Endothelial cell of umbilical vein (primary cell): ENCODE data around the gene ATRNL1. TPM values are rescaled to one million over a fixed set of nuclear protein-coding genes. Genes with fewer than 3 reads are reported as not detected.

ENCODE experiments used
- BruUV-seq: library from RNA; stranded (reverse); fragments of 400-500 nt; replicated peaks from 2 replicates; lab custom pipeline; 2021; lab: Mats Ljungman, UMichigan
- CTCF ChIA-PET: fragments of 300-600, 350-600 bp; sonication (Branson Sonifier 250); formaldehyde crosslinking; loops from one replicate; lab custom pipeline; 2021; ENCODE audit warnings: antibody characterized with exemption, inconsistent platforms; lab: Charles Lee
- POLR2A ChIA-PET: fragments of 300-600, 350-600 bp; sonication (Branson Sonifier 250); formaldehyde crosslinking; loops from one replicate; lab custom pipeline; 2021; ENCODE audit warnings: antibody characterized with exemption, inconsistent platforms; lab: Charles Lee
- DNase-seq: peaks from one replicate; pipeline ENCODE4 v3.0.0-alpha.2; 2011; ENCODE audit warnings: low read depth, low spot score
- FAIRE-seq: peaks from 2 replicates; lab custom pipeline; 2011; peaks lifted over from hg19 to GRCh38; lab: Jason Lieb, UNC
- H2AFZ ChIP-seq: 2 replicates; pipeline ENCODE4 v1.6.0; 2012; ENCODE audit warnings: low read depth, low read length, control low read depth, inconsistent platforms
- H3K27ac ChIP-seq: 2 replicates; pipeline ENCODE4 v1.5.1; 2011; ENCODE audit warnings: low read depth, mild to moderate bottlenecking, control low read depth, low read length, moderate library complexity; ENCODE audit not compliant: insufficient read depth
- H3K27me3 ChIP-seq, 2 experiments: 2 replicates each; pipeline versions ENCODE4 v1.6.0 to v1.6.1; 2011; ENCODE audit warnings: low read length in 2 of 2, mixed read lengths in 1 of 2; ENCODE audit not compliant: control insufficient read depth in 2 of 2, insufficient read depth in 2 of 2
- H3K36me3 ChIP-seq, 2 experiments: 2 replicates in 1 of 2; 3 replicates in 1 of 2; pipeline ENCODE4 v1.5.1; 2011; ENCODE audit warnings: low read length in 2 of 2, mild to moderate bottlenecking in 1 of 2, moderate library complexity in 1 of 2; ENCODE audit not compliant: control insufficient read depth in 2 of 2, insufficient read depth in 2 of 2; ENCODE audit errors: extremely low read depth in 1 of 2
- H3K4me1 ChIP-seq: 3 replicates; pipeline ENCODE4 v1.5.1; 2011; ENCODE audit warnings: mild to moderate bottlenecking, low read length; ENCODE audit not compliant: control insufficient read depth, insufficient read depth; ENCODE audit errors: extremely low read depth
- H3K4me2 ChIP-seq: 2 replicates; pipeline ENCODE4 v1.6.1; 2011; ENCODE audit warnings: low read length, control low read depth, mixed read lengths; ENCODE audit not compliant: insufficient read depth
- H3K4me3 ChIP-seq, 3 experiments: fragments of 200-600 bp in 1 of 3; sonication (generic), shearing (Covaris generic) in 1 of 3; replicated peaks in 1 of 3; 2 replicates each; pipeline ENCODE4 v1.5.1; 2011 to 2016; ENCODE audit warnings: control low read depth in 3 of 3, low read length in 3 of 3, mild to moderate bottlenecking in 2 of 3, inconsistent platforms in 1 of 3, low read depth in 1 of 3, moderate library complexity in 1 of 3; ENCODE audit not compliant: insufficient read depth in 1 of 3
- H3K79me2 ChIP-seq: 2 replicates; pipeline ENCODE4 v1.6.0; 2012; ENCODE audit warnings: low read length, inconsistent platforms; ENCODE audit not compliant: control insufficient read depth, insufficient read depth
- H3K9ac ChIP-seq: replicated peaks from 2 replicates; pipeline ENCODE3; 2011; ENCODE audit warnings: low read length, control low read depth; ENCODE audit not compliant: insufficient read depth; ENCODE audit errors: extremely low read depth
- H3K9me1 ChIP-seq: replicated peaks from 3 replicates; pipeline ENCODE4 v1.6.0; 2011; ENCODE audit warnings: mild to moderate bottlenecking, low read length; ENCODE audit not compliant: control insufficient read depth, insufficient read depth; ENCODE audit errors: extremely low read depth
- H3K9me3 ChIP-seq: replicated peaks from 2 replicates; pipeline ENCODE4 v1.5.1; 2012; ENCODE audit warnings: low read length, inconsistent platforms; ENCODE audit not compliant: control insufficient read depth, insufficient read depth
- H4K20me1 ChIP-seq: replicated peaks from 2 replicates; pipeline ENCODE3; 2011; ENCODE audit warnings: mild to moderate bottlenecking, low read length; ENCODE audit not compliant: control insufficient read depth, insufficient read depth; ENCODE audit errors: extremely low read depth
- EZH2 ChIP-seq: IDR thresholded peaks from 2 replicates; pipeline ENCODE4 v1.6.1; 2012; ENCODE audit warnings: borderline replicate concordance, low read depth, mild to moderate bottlenecking, moderate library complexity, low read length, inconsistent platforms; ENCODE audit not compliant: severe bottlenecking
- GATA2 ChIP-seq: IDR thresholded peaks from 2 replicates; pipeline ENCODE4 v1.7.0; 2011; ENCODE audit warnings: low read depth, mild to moderate bottlenecking, moderate library complexity, mixed read lengths, low read length; ENCODE audit not compliant: insufficient read length, insufficient read depth
- JUN ChIP-seq: IDR thresholded peaks from 2 replicates; pipeline ENCODE4 v1.6.1; 2011; ENCODE audit warnings: borderline replicate concordance, low read depth; ENCODE audit not compliant: insufficient read length, insufficient read depth
- MYC ChIP-seq: IDR thresholded peaks from one replicate; pipeline ENCODE4 v1.6.1; 2011; ENCODE audit warnings: mild to moderate bottlenecking, low read depth, low read length
- POLR2A ChIP-seq: IDR thresholded peaks from 2 replicates; pipeline ENCODE4 v1.6.1; 2012; ENCODE audit warnings: low read depth, mild to moderate bottlenecking, control low read depth, low read length
- POLR2AphosphoS5 ChIP-seq: IDR thresholded peaks from 2 replicates; pipeline ENCODE4 v1.6.1; 2012; ENCODE audit warnings: low read depth, mild to moderate bottlenecking, control low read depth, low read length, moderate library complexity; ENCODE audit not compliant: insufficient read depth
- dilution Hi-C: fragments of 300-500 bp; cut with MboI; formaldehyde crosslinking; loops from one replicate; pipeline ENCODE4 v1.15.0; 2019; ENCODE audit warnings: low sequenced_read_pairs; ENCODE audit not compliant: extremely low pct_ligation_motif_present
- intact Hi-C: fragments of 100-400 bp; cut with micrococcal nuclease; formaldehyde crosslinking; loops from one replicate; pipeline ENCODE4 v1.10.0; 2022
- polyA plus RNA-seq, 4 experiments: library from polyadenylated mRNA; depleted of rRNA in 3 of 4; stranded (reverse) in 3 of 4; unstranded in 1 of 4; fragments of >200 nt; gene quantifications; 2 replicates each; pipeline versions ENCODE4 v1.2.1 to v1.2.3, GENCODE V29; 2011 to 2012; ENCODE audit warnings: missing spikeins in 1 of 4
- total RNA-seq: library from RNA; stranded (reverse); gene quantifications from 2 replicates; pipeline ENCODE4 v1.2.3, GENCODE V29; 2021
- TF ChIP-seq, protein P1 (sequence below), 2 donors: IDR thresholded peaks; 1 replicate in 1 of 2; 2 replicates in 1 of 2; pipeline ENCODE4 v1.5.1; 2011; ENCODE audit warnings: low read length in 2 of 2, mild to moderate bottlenecking in 2 of 2, moderate library complexity in 2 of 2, control low read depth in 1 of 2, inconsistent platforms in 1 of 2, low read depth in 1 of 2; ENCODE audit not compliant: insufficient read depth in 1 of 2; ENCODE audit errors: extremely low read depth in 1 of 2
- TF ChIP-seq, protein P2 (sequence below): IDR thresholded peaks from 2 replicates; pipeline ENCODE4 v1.6.1; 2011; ENCODE audit not compliant: insufficient read depth, insufficient read length

Gene ATRNL1
- total and polyA plus RNA-seq, 2 donors (not counting 3 experiments of a cell fraction or from before 2014, with no cell fraction given): not detected

DNA sequence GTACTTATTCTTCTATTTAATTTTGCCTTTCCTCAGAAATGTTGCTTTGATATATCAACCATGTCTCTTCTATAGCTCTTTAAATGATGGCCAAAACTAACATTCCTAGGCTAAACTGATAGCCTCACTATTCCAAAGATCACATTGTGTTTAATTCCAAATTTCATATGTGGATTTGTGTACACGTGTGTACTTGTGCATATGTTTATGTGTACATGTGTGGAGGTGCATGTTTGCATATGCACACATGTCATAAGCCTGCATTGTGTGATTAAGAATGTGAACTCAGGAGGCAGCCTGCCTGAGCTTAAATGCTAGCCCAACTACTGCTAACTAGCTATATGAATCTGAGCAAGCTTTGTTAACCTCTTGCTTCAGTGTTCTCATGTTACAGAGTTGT is 753.4 kb downstream of the ATRNL1 start:
- Histone ChIP-seq H3K4me3 (no peak overlapping the region), H3K9me3 (no peaks in the 10 kb centered on the region), H3K4me2 (no peak overlapping the region), H3K9me1 (no peaks in the 10 kb centered on the region), H4K20me1 (no peaks in the 10 kb centered on the region), H3K4me1 (no peaks in the 10 kb centered on the region), H3K9ac (no peak overlapping the region), H3K27ac (no peak overlapping the region), H3K36me3 (no peaks in the 10 kb centered on the region), H2AFZ (no peak overlapping the region), H3K79me2 (no peaks in the 10 kb centered on the region), H3K27me3 (no peaks in the 10 kb centered on the region)
- DNase-seq (no peak), FAIRE-seq (no peak)
- ChIA-PET CTCF (interaction anchor here (1.2 kb wide), 1 partner anchor 13 kb away, joined by 3 read pairs; no protein-coding TSS in a partner anchor), POLR2A (no interaction called here)
- intact Hi-C loops: loop anchor here (5.0 kb wide), 1 partner anchor 96 kb away; no protein-coding TSS in a partner anchor
- no peak for TF ChIP-seq POLR2AphosphoS5
- TF ChIP-seq POLR2A: no peak
- no peak for TF ChIP-seq MYC
- TF ChIP-seq JUN: no peak
- TF ChIP-seq, protein P1, sequence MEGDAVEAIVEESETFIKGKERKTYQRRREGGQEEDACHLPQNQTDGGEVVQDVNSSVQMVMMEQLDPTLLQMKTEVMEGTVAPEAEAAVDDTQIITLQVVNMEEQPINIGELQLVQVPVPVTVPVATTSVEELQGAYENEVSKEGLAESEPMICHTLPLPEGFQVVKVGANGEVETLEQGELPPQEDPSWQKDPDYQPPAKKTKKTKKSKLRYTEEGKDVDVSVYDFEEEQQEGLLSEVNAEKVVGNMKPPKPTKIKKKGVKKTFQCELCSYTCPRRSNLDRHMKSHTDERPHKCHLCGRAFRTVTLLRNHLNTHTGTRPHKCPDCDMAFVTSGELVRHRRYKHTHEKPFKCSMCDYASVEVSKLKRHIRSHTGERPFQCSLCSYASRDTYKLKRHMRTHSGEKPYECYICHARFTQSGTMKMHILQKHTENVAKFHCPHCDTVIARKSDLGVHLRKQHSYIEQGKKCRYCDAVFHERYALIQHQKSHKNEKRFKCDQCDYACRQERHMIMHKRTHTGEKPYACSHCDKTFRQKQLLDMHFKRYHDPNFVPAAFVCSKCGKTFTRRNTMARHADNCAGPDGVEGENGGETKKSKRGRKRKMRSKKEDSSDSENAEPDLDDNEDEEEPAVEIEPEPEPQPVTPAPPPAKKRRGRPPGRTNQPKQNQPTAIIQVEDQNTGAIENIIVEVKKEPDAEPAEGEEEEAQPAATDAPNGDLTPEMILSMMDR (IDR thresholded peaks at IDR 0.05; ENCODE audit: extremely low read depth in 1 of 2, insufficient read depth in 1 of 2, low read depth in 1 of 2, low read length in 2 of 2): no peak
- no peak for TF ChIP-seq EZH2
- no peak for TF ChIP-seq GATA2
- TF ChIP-seq, protein P2, sequence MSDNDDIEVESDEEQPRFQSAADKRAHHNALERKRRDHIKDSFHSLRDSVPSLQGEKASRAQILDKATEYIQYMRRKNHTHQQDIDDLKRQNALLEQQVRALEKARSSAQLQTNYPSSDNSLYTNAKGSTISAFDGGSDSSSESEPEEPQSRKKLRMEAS: no peak
- dilution Hi-C loops: no loop called here
- BruUV-seq: no TSS peak
